ENCODE data around the gene DSTN. TPM values are rescaled to one million over a fixed set of nuclear protein-coding genes. Genes with fewer than 3 reads are reported as not detected.

Gene DSTN
- total and polyA plus RNA-seq, 9 of the 15 experiments (the other 6 are each of a cell fraction or from before 2014, with no cell fraction given): 25.7 to 88.3 (median 61.0) TPM

- CTCF ChIA-PET (ENCODE audit: low intra/inter-chr PET ratio): no interaction called here
- in situ Hi-C loops (cut with MboI) (no loop called here), intact Hi-C loops (cut with micrococcal nuclease) (no loop called here)
- Histone ChIP-seq H3K27me3 (ENCODE audit: control insufficient read depth in 2 of 2, insufficient read depth in 2 of 2, low read length in 2 of 2) (no peaks in the 10 kb centered on the region), H3K36me3 (ENCODE audit: control insufficient read depth, insufficient read depth, low read length) (peaks cover 14% of the 10 kb centered on the region; the same call in 1 of the 3 replicates), H3K27ac (ENCODE audit: extremely low read depth, low read depth, low read length) (no peak overlapping the region), H3K4me1 (replicated peaks in 1 of 2; ENCODE audit: control insufficient read depth in 2 of 2, insufficient read depth in 2 of 2, low read length in 2 of 2) (no peaks in the 10 kb centered on the region), H3K4me3 (no peak overlapping the region), H2AFZ (ENCODE audit: low read depth, low read length) (no peak overlapping the region), H4K20me1 (replicated peaks; ENCODE audit: control insufficient read depth, insufficient read depth, low read length) (no peaks in the 10 kb centered on the region; the same call in 1 of the 2 replicates), H3K79me2 (ENCODE audit: control insufficient read depth, insufficient read depth, low read length) (no peaks in the 10 kb centered on the region), H3K9me3 (replicated peaks; ENCODE audit: control insufficient read depth, insufficient read depth, low read depth, low read length) (no peaks in the 10 kb centered on the region), H3K9me1 (ENCODE audit: control insufficient read depth, insufficient read depth, low read length) (no peaks in the 10 kb centered on the region), H3K4me2 (ENCODE audit: insufficient read depth, low read length) (no peak overlapping the region), H3K9ac (ENCODE audit: insufficient read depth in 1 of 2, low read depth in 2 of 2, low read length in 2 of 2) (no peak overlapping the region)
- no peak for ATAC-seq
- DNase-seq (ENCODE audit: extremely low read depth in 1 of 4, low spot score in 3 of 4): no peak
- BruUV-seq (replicated peaks): no TSS peak
- FAIRE-seq: no peak
- 55% methylated on average over 2 of the region's 2 CpGs for WGBS (ENCODE audit: insufficient coverage, low coverage, missing lambda C conversion rate)
- POLR2A ChIA-PET: interaction anchor here (1.3 to 1.7 kb wide), 2 partner anchors 12 kb away, joined by 3 read pairs; no protein-coding TSS in a partner anchor
- TF ChIP-seq ZFPM2 (CRISPR knock-in tag; IDR thresholded peaks at IDR 0.05) (no peak), ZNF165 (CRISPR knock-in tag; IDR thresholded peaks at IDR 0.05; ENCODE audit: borderline replicate concordance) (no peak), TBL1XR1 (IDR thresholded peaks at IDR 0.05; ENCODE audit: low read length in 2 of 2) (no peak), FIP1L1 (IDR thresholded peaks at IDR 0.05; ENCODE audit: low read depth, low read length, poor library complexity, severe bottlenecking) (no peak), HDAC2 (IDR thresholded peaks at IDR 0.05) (no peak), MNT (conservative IDR thresholded peaks at IDR 0.05) (no peak), ZNF217 (CRISPR knock-in tag; IDR thresholded peaks at IDR 0.05) (no peak), FUS (optimal IDR thresholded peaks at IDR 0.05; ENCODE audit: low read depth, low read length) (no peak), CLOCK (CRISPR knock-in tag; IDR thresholded peaks at IDR 0.05; ENCODE audit: borderline replicate concordance) (no peak)
Measured at GRCh38 chr20:17606001-17606400, 36.1 kb downstream of the DSTN start.
